Natural killer cell (primary cell): Measurements from ENCODE around the gene POGLUT3. TPM values are rescaled to one million over a fixed set of nuclear protein-coding genes. Genes with fewer than 3 reads are reported as not detected.

ENCODE experiments used
- ATAC-seq, 3 donors: fragments of 150-1000 bp in 2 of 3; fragments of 200-7000 bp in 1 of 3; cut with Tn5 transposase; 1 replicate in 1 of 3; 2 replicates in 2 of 3; pipeline ENCODE4 v1.10.0; 2021; ENCODE audit warnings: mild to moderate bottlenecking in 2 of 3, moderate library complexity in 2 of 3
- DNase-seq, 2 donors: peaks; one replicate each; pipeline versions ENCODE4 v3.0.0 to v3.0.0-alpha.2; 2013 to 2021; ENCODE audit warnings: mixed read lengths in 1 of 2
- H3K27ac ChIP-seq: one replicate; pipeline ENCODE4 v1.5.1; 2013; ENCODE audit warnings: mild to moderate bottlenecking, low read length
- H3K27me3 ChIP-seq: one replicate; pipeline ENCODE4 v1.6.1; 2013; ENCODE audit warnings: low read length; ENCODE audit not compliant: control insufficient read depth, insufficient read depth
- H3K36me3 ChIP-seq: one replicate; pipeline ENCODE4 v1.6.1; 2013; ENCODE audit warnings: low read length; ENCODE audit not compliant: control insufficient read depth, insufficient read depth
- H3K4me1 ChIP-seq: one replicate; pipeline ENCODE4 v1.6.1; 2013; ENCODE audit warnings: low read length; ENCODE audit not compliant: control insufficient read depth, insufficient read depth
- H3K4me3 ChIP-seq: one replicate; pipeline ENCODE4 v1.5.1; 2013; ENCODE audit warnings: low read length
- H3K9me3 ChIP-seq: one replicate; pipeline ENCODE4 v1.6.1; 2013; ENCODE audit warnings: low read length; ENCODE audit not compliant: control insufficient read depth, insufficient read depth
- H3K27ac Mint-ChIP-seq, 2 donors: one replicate each; pipeline ENCODE4 v1.8.0; 2022; ENCODE audit warnings: mild to moderate bottlenecking in 2 of 2, mixed read lengths in 2 of 2, moderate library complexity in 1 of 2
- H3K27me3 Mint-ChIP-seq, 2 donors: one replicate each; pipeline ENCODE4 v1.8.0; 2022; ENCODE audit warnings: low read depth in 2 of 2, mixed read lengths in 2 of 2
- H3K36me3 Mint-ChIP-seq: one replicate; pipeline ENCODE4 v1.8.0; 2022; ENCODE audit warnings: mixed read lengths
- H3K4me1 Mint-ChIP-seq, 2 donors: one replicate each; pipeline ENCODE4 v1.8.0; 2022; ENCODE audit warnings: mixed read lengths in 2 of 2
- H3K4me3 Mint-ChIP-seq: one replicate; pipeline ENCODE4 v1.8.0; 2022; ENCODE audit warnings: mild to moderate bottlenecking, moderate library complexity, mixed read lengths
- H3K9me3 Mint-ChIP-seq, 2 donors: one replicate each; pipeline ENCODE4 v1.8.0; 2022; ENCODE audit warnings: mixed read lengths in 2 of 2
- CTCF ChIP-seq: fragments of 200-600 bp; IDR thresholded peaks from one replicate; pipeline ENCODE4 v1.8.0; 2022; ENCODE audit warnings: antibody characterized with exemption
- WGBS: methylation state at CpG from one replicate; pipeline ENCODE4 v1.1.7; 2013; ENCODE audit warnings: missing lambda C conversion rate; ENCODE audit not compliant: insufficient coverage; 5-methylcytosine and 5-hydroxymethylcytosine counted together
- intact Hi-C: fragments of 100-400 bp; cut with micrococcal nuclease; formaldehyde crosslinking; loops from one replicate; pipeline ENCODE4 v1.14.2; 2022
- total RNA-seq, 4 donors: library from RNA; stranded (reverse); fragments of 120-200 nt in 1 of 4; gene quantifications; one replicate each; pipeline versions ENCODE4 v1.2.3 to v1.2.4, GENCODE V29; 2013 to 2022

The POGLUT3 gene
- total RNA-seq, 3 donors from 2014 or later (not counting 1 experiment from before 2014, with no cell fraction given), result 9.1 to 12.8 (median 10.8) TPM

GRCh38 chr11:108472681-108473080 is 25.5 kb downstream of the POGLUT3 start:
- DNase-seq (no peak), ATAC-seq (no peak)
- Histone ChIP-seq H3K27me3 (no peaks in the 10 kb centered on the region), H3K4me1 (peaks cover 4% of the 10 kb centered on the region), H3K9me3 (no peaks in the 10 kb centered on the region), H3K36me3 (peaks cover 16% of the 10 kb centered on the region), H3K4me3 (no peak overlapping the region), H3K27ac (no peak overlapping the region)
- intact Hi-C loops, result no loop called here
- no peaks in the 10 kb centered on the region for H3K9me3 Mint-ChIP-seq
- no peaks in the 10 kb centered on the region for H3K27me3 Mint-ChIP-seq
- peaks cover 11% of the 10 kb centered on the region for H3K36me3 Mint-ChIP-seq
- WGBS, result 100% methylated on average over 1 of the region's 1 CpG
- no peak overlapping the region for H3K4me3 Mint-ChIP-seq
- no peaks in the 10 kb centered on the region for H3K4me1 Mint-ChIP-seq
- no peak for TF ChIP-seq CTCF
- no peak overlapping the region for H3K27ac Mint-ChIP-seq

- DNase-seq (no peak), ATAC-seq (no peak)
- Mint-ChIP-seq H3K4me3 (peak overlapping the region; percentile 41), H3K27me3 (no peaks in the 10 kb centered on the region), H3K36me3 (no peaks in the 10 kb centered on the region), H3K4me1 (peaks cover 10 to 12% of the 10 kb centered on the region in 2 donors), H3K27ac (peak overlapping the region; percentile 99), H3K9me3 (no peaks in the 10 kb centered on the region)
- no peak for TF ChIP-seq CTCF
- Histone ChIP-seq H3K9me3 (no peaks in the 10 kb centered on the region), H3K4me3 (no peak overlapping the region), H3K36me3 (no peaks in the 10 kb centered on the region), H3K4me1 (peaks cover 11% of the 10 kb centered on the region), H3K27me3 (no peaks in the 10 kb centered on the region), H3K27ac (no peak overlapping the region)
- intact Hi-C loops, result loop anchor here (5.0 kb wide), 1 partner anchor 246 kb away; the partner anchor contains the start of genes ATM and NPAT
- WGBS, result 88% methylated on average over 1 of the region's 1 CpG
Observed at GRCh38 chr11:108468478-108468864, 29.7 kb downstream of the POGLUT3 start.

GRCh38 chr11:108467091-108467823 is 30.9 kb downstream of the POGLUT3 start, which contains the start of gene C11orf65:
Gene C11orf65 (minus strand): TSS chr11:108467529. CDS start chr11:108461559, 5,970 bp downstream.
- no peaks in the 10 kb centered on the region for H3K9me3 ChIP-seq

More at GRCh38 chr11:108467091-108467823, 30.9 kb downstream of the POGLUT3 start, which contains the start of gene C11orf65:
- DNase-seq (peak; percentile 96 to 99), ATAC-seq (peak; percentile 95 to 99 (median 96))
- WGBS, result under 1% methylated on average over 35 of the region's 35 CpGs
- Mint-ChIP-seq H3K4me3 (peak within 1 kb of the TSS; percentile 99), H3K4me1 (peaks cover 10 to 12% of the 10 kb centered on the region in 2 donors), H3K27me3 (no peaks in the 10 kb centered on the region), H3K9me3 (no peaks in the 10 kb centered on the region), H3K27ac (peak within 1 kb of the TSS; percentile 99), H3K36me3 (no peaks in the 10 kb centered on the region)
- Histone ChIP-seq H3K27me3 (no peaks in the 10 kb centered on the region), H3K4me1 (peaks cover 11% of the 10 kb centered on the region), H3K36me3 (no peaks in the 10 kb centered on the region), H3K4me3 (peak within 1 kb of the TSS; percentile 85), H3K27ac (peak within 1 kb of the TSS; percentile 99)
- intact Hi-C loops, result loop anchor here (1.0 to 5.0 kb wide), 6 partner anchors 30 to 458 kb away; partner anchors contain the start of genes ATM, CUL5, EXPH5 and NPAT
- TF ChIP-seq CTCF, result no peak
